Astrocyte (in vitro differentiated cells and primary cell): Measurements from ENCODE around the gene CLDN34. TPM values are rescaled to one million over a fixed set of nuclear protein-coding genes. Genes with fewer than 3 reads are reported as not detected.

Experiments used
- DNase-seq: peaks from one replicate; pipeline ENCODE4 v3.0.0-alpha.2; 2010; ENCODE audit warnings: low read depth
- FAIRE-seq: peaks from 2 replicates; lab custom pipeline; 2011; peaks lifted over from hg19 to GRCh38; lab: Jason Lieb, UNC
- H2AFZ ChIP-seq: 2 replicates; pipeline ENCODE4 v1.6.0; 2012; ENCODE audit warnings: low read depth, low read length, inconsistent platforms
- H3K27ac ChIP-seq: 2 replicates; pipeline ENCODE4 v1.5.1; 2011; ENCODE audit warnings: low read depth, low read length, inconsistent platforms
- H3K27me3 ChIP-seq: 2 replicates; pipeline ENCODE4 v1.6.0; 2011; ENCODE audit warnings: low read length, inconsistent platforms; ENCODE audit not compliant: insufficient read depth
- H3K36me3 ChIP-seq: 2 replicates; pipeline ENCODE4 v1.5.1; 2011; ENCODE audit warnings: low read length, inconsistent platforms; ENCODE audit not compliant: insufficient read depth
- H3K4me1 ChIP-seq: 2 replicates; pipeline ENCODE4 v1.5.1; 2011; ENCODE audit warnings: low read length, inconsistent platforms; ENCODE audit not compliant: insufficient read depth
- H3K4me2 ChIP-seq: 2 replicates; pipeline ENCODE4 v1.6.0; 2012; ENCODE audit warnings: low read length, inconsistent platforms
- H3K4me3 ChIP-seq: 2 replicates; pipeline ENCODE4 v1.5.1; 2011; ENCODE audit warnings: low read depth, mild to moderate bottlenecking, low read length, inconsistent platforms; ENCODE audit not compliant: insufficient read depth
- H3K79me2 ChIP-seq: 2 replicates; pipeline ENCODE4 v1.6.0; 2012; ENCODE audit warnings: mild to moderate bottlenecking, low read length, inconsistent platforms; ENCODE audit not compliant: insufficient read depth
- H3K9ac ChIP-seq: 2 replicates; pipeline ENCODE4 v1.6.0; 2012; ENCODE audit warnings: mild to moderate bottlenecking, low read length, inconsistent platforms
- H3K9me3 ChIP-seq: 2 replicates; pipeline ENCODE4 v1.5.1; 2012; ENCODE audit warnings: low read depth, mild to moderate bottlenecking, low read length, inconsistent platforms; ENCODE audit not compliant: insufficient read depth
- H4K20me1 ChIP-seq: 2 replicates; pipeline ENCODE4 v1.6.0; 2012; ENCODE audit warnings: low read length, inconsistent platforms; ENCODE audit not compliant: insufficient read depth
- H3K27ac Mint-ChIP-seq: one replicate; pipeline ENCODE4 v1.8.0; 2021; ENCODE audit warnings: mild to moderate bottlenecking, mixed read lengths; ENCODE audit not compliant: unreplicated experiment
- H3K27me3 Mint-ChIP-seq: one replicate; pipeline ENCODE4 v1.8.0; 2021; ENCODE audit warnings: low read depth, mixed read lengths; ENCODE audit not compliant: unreplicated experiment
- H3K36me3 Mint-ChIP-seq: one replicate; pipeline ENCODE4 v1.8.0; 2021; ENCODE audit warnings: low read depth, mixed read lengths; ENCODE audit not compliant: unreplicated experiment
- H3K4me1 Mint-ChIP-seq: one replicate; pipeline ENCODE4 v1.8.0; 2021; ENCODE audit warnings: low read depth, mixed read lengths; ENCODE audit not compliant: unreplicated experiment
- H3K4me3 Mint-ChIP-seq: one replicate; pipeline ENCODE4 v1.8.0; 2021; ENCODE audit warnings: mild to moderate bottlenecking, moderate library complexity, mixed read lengths; ENCODE audit not compliant: unreplicated experiment
- H3K9me3 Mint-ChIP-seq: one replicate; pipeline ENCODE4 v1.8.0; 2021; ENCODE audit warnings: mild to moderate bottlenecking, mixed read lengths; ENCODE audit not compliant: unreplicated experiment
- EZH2 ChIP-seq: IDR thresholded peaks from 2 replicates; pipeline ENCODE4 v1.6.1; 2012; ENCODE audit warnings: mild to moderate bottlenecking, low read length, inconsistent platforms; ENCODE audit not compliant: insufficient read depth
- total RNA-seq: library from RNA; stranded (reverse); gene quantifications from 2 replicates; pipeline ENCODE4 v1.2.1, GENCODE V29; 2021
- TF ChIP-seq, protein P1 (sequence below): IDR thresholded peaks from 2 replicates; pipeline ENCODE4 v1.5.1; 2011; ENCODE audit warnings: low read depth, mild to moderate bottlenecking, inconsistent platforms, low read length, moderate library complexity; ENCODE audit not compliant: insufficient read depth

Gene CLDN34
- total RNA-seq, 1 donor from 2014 or later, result 0.36 TPM

DNA sequence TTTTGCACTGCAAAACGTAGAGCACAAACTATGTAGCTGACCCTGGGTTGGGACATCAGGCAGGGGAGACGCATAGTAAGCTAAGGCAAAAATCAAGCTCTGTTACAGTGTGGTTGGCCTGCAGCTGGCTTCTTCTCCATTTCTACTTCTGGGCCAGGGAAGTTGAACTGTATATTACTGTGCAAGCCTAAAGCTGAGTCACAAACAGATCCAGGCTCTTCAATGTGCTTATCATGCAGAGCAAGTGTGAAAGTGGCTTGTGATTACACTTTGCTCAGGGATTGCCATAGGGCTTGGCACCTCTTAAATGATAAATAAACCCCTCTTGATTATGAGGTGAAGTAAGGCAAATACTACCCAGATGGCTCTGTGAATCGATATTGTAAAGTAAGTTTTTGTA lies 40.5 kb downstream of the CLDN34 start:
- H2AFZ ChIP-seq, result no peak overlapping the region
- no peak overlapping the region for H3K27ac ChIP-seq
- no peak overlapping the region for H3K9ac ChIP-seq
- no peaks in the 10 kb centered on the region for H3K36me3 ChIP-seq
- Mint-ChIP-seq H3K4me1 (peaks cover 16% of the 10 kb centered on the region), H3K9me3 (no peaks in the 10 kb centered on the region), H3K27ac (no peak overlapping the region), H3K27me3 (no peaks in the 10 kb centered on the region), H3K4me3 (no peak overlapping the region), H3K36me3 (no peaks in the 10 kb centered on the region)
- FAIRE-seq (no peak), DNase-seq (peak; percentile 52)
- no peaks in the 10 kb centered on the region for H3K9me3 ChIP-seq
- H3K4me2 ChIP-seq, result no peak overlapping the region
- TF ChIP-seq, protein P1, sequence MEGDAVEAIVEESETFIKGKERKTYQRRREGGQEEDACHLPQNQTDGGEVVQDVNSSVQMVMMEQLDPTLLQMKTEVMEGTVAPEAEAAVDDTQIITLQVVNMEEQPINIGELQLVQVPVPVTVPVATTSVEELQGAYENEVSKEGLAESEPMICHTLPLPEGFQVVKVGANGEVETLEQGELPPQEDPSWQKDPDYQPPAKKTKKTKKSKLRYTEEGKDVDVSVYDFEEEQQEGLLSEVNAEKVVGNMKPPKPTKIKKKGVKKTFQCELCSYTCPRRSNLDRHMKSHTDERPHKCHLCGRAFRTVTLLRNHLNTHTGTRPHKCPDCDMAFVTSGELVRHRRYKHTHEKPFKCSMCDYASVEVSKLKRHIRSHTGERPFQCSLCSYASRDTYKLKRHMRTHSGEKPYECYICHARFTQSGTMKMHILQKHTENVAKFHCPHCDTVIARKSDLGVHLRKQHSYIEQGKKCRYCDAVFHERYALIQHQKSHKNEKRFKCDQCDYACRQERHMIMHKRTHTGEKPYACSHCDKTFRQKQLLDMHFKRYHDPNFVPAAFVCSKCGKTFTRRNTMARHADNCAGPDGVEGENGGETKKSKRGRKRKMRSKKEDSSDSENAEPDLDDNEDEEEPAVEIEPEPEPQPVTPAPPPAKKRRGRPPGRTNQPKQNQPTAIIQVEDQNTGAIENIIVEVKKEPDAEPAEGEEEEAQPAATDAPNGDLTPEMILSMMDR, result no peak
- no peak for TF ChIP-seq EZH2
- H4K20me1 ChIP-seq, result no peaks in the 10 kb centered on the region
- no peaks in the 10 kb centered on the region for H3K27me3 ChIP-seq
- no peaks in the 10 kb centered on the region for H3K79me2 ChIP-seq
- H3K4me1 ChIP-seq, result peaks cover 10% of the 10 kb centered on the region
- H3K4me3 ChIP-seq, result no peak overlapping the region

DNA sequence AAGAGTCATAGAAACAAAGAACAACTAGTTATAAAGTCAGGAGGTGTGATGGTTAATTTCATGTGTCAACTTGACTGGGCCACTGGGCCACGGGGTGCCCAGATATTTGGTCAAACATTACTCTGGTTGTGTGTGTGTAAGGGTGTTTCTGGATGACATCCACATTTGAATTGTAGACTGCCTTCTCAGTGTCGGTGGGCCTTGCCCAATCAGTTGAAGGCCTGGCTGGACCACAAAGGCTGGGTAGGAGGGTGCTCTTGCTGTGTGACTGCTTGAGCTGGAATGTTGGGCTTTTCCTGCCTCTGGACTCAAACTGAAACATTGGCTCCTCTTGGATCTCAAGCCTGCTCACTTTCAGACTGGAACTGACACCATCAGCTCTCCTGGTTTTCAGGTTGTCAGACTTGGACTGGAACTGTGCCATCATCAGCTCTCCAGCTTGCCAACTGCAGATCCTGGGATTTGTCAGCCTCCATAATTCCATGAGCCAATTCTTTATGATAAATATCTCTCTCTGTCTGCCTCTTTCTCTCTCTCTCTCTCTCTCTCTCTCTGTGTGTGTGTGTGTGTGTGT lies 41.4 kb downstream of the CLDN34 start:
- H3K9me3 Mint-ChIP-seq, result no peaks in the 10 kb centered on the region
- Histone ChIP-seq H3K4me2 (no peak overlapping the region), H3K4me3 (no peak overlapping the region), H3K27ac (no peak overlapping the region), H2AFZ (no peak overlapping the region), H3K36me3 (no peaks in the 10 kb centered on the region), H3K9me3 (no peaks in the 10 kb centered on the region), H4K20me1 (no peaks in the 10 kb centered on the region), H3K79me2 (no peaks in the 10 kb centered on the region), H3K9ac (no peak overlapping the region), H3K4me1 (peaks cover 10% of the 10 kb centered on the region), H3K27me3 (no peaks in the 10 kb centered on the region)
- DNase-seq (peak; percentile 65), FAIRE-seq (peak; percentile 86)
- H3K4me3 Mint-ChIP-seq, result no peak overlapping the region
- TF ChIP-seq EZH2, result no peak
- TF ChIP-seq, protein P1, result no peak
- peaks cover 16% of the 10 kb centered on the region for H3K4me1 Mint-ChIP-seq
- no peak overlapping the region for H3K27ac Mint-ChIP-seq
- no peaks in the 10 kb centered on the region for H3K27me3 Mint-ChIP-seq
- no peaks in the 10 kb centered on the region for H3K36me3 Mint-ChIP-seq

DNA sequence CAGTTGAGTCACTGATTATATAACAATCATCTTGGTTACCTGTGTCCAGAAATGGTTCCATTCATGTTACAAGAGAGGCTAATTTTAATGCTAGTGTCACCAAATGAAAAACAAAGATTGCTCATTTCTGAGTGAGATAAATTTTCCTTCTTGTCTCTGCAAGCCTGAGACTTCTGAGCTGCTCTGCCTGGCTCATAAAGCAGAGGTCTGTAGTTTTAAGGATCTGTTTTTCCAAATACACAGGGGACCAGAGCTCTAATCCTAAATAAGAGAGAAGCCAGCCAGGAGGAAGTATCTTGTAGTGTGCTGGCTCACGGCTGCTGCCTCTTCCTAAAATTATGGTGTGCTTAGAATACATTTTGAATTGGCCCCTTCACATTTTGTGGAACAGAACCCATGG lies 42.6 kb downstream of the CLDN34 start:
- Histone ChIP-seq H3K4me1 (peaks cover 10% of the 10 kb centered on the region), H3K27me3 (no peaks in the 10 kb centered on the region), H3K4me3 (no peak overlapping the region), H4K20me1 (no peaks in the 10 kb centered on the region), H3K79me2 (no peaks in the 10 kb centered on the region), H3K9me3 (no peaks in the 10 kb centered on the region), H3K9ac (no peak overlapping the region), H3K36me3 (no peaks in the 10 kb centered on the region), H3K4me2 (no peak overlapping the region), H2AFZ (no peak overlapping the region), H3K27ac (no peak overlapping the region)
- H3K4me1 Mint-ChIP-seq, result peaks cover 14% of the 10 kb centered on the region
- no peaks in the 10 kb centered on the region for H3K36me3 Mint-ChIP-seq
- peak; percentile 83 for FAIRE-seq
- H3K4me3 Mint-ChIP-seq, result no peak overlapping the region
- no peak for DNase-seq
- no peaks in the 10 kb centered on the region for H3K9me3 Mint-ChIP-seq
- H3K27ac Mint-ChIP-seq, result no peak overlapping the region
- TF ChIP-seq EZH2, result no peak
- TF ChIP-seq, protein P1, result no peak
- H3K27me3 Mint-ChIP-seq, result no peaks in the 10 kb centered on the region
